Ishikawa (cell line): Measurements from ENCODE around the gene NKAIN2.

Experiments
- CEBPB ChIP-seq: IDR thresholded peaks from 2 replicates; pipeline ENCODE4 v1.6.1; 2012
- EP300 ChIP-seq: IDR thresholded peaks from 2 replicates; pipeline ENCODE4 v1.6.1; 2012; ENCODE audit warnings: borderline replicate concordance
- MAX ChIP-seq: IDR thresholded peaks from 2 replicates; pipeline ENCODE4 v1.6.1; 2012
- TAF1 ChIP-seq: IDR thresholded peaks from 2 replicates; pipeline ENCODE4 v1.6.1; 2012; ENCODE audit warnings: low read depth, mild to moderate bottlenecking

- no peak for TF ChIP-seq MAX
- TF ChIP-seq EP300 = no peak
- no peak for TF ChIP-seq CEBPB
- TF ChIP-seq TAF1 = no peak
These were observed 150.3 kb downstream of the NKAIN2 start for GRCh38 chr6:123953920-123954319.
